Measurements from ENCODE around the gene PSKH1. TPM values are rescaled to one million over a fixed set of nuclear protein-coding genes. Genes with fewer than 3 reads are reported as not detected.

Gene PSKH1
- total and polyA plus RNA-seq, 9 of the 15 experiments (the other 6 are each of a cell fraction or from before 2014, with no cell fraction given): 0.96 to 20.9 (median 9.4) TPM

- TF ChIP-seq, protein P1, sequence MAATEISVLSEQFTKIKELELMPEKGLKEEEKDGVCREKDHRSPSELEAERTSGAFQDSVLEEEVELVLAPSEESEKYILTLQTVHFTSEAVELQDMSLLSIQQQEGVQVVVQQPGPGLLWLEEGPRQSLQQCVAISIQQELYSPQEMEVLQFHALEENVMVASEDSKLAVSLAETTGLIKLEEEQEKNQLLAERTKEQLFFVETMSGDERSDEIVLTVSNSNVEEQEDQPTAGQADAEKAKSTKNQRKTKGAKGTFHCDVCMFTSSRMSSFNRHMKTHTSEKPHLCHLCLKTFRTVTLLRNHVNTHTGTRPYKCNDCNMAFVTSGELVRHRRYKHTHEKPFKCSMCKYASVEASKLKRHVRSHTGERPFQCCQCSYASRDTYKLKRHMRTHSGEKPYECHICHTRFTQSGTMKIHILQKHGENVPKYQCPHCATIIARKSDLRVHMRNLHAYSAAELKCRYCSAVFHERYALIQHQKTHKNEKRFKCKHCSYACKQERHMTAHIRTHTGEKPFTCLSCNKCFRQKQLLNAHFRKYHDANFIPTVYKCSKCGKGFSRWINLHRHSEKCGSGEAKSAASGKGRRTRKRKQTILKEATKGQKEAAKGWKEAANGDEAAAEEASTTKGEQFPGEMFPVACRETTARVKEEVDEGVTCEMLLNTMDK (IDR thresholded peaks at IDR 0.05; ENCODE audit: borderline replicate concordance, insufficient read depth, low read depth, low read length, poor library complexity, severe bottlenecking): no peak
- TF ChIP-seq ZNF316 (IDR thresholded peaks at IDR 0.05): no peak
- TF ChIP-seq U2AF2 (optimal IDR thresholded peaks at IDR 0.05; ENCODE audit: low read depth, low read length): no peak
- TF ChIP-seq MCM7 (IDR thresholded peaks at IDR 0.05): no peak
- TF ChIP-seq POLR3G (IDR thresholded peaks at IDR 0.05; ENCODE audit: extremely low read depth, insufficient read length, insufficient replicate concordance): no peak
- TF ChIP-seq ETS2 (tag; IDR thresholded peaks at IDR 0.05; ENCODE audit: borderline replicate concordance, poor library complexity, severe bottlenecking): no peak
- TF ChIP-seq RBFOX2 (IDR thresholded peaks at IDR 0.05; ENCODE audit: low read depth, low read length): peak; percentile 94
- peak; percentile 45; the same call in 1 of the 2 replicates for TF ChIP-seq ZNF143 (CRISPR knock-in tag; IDR thresholded peaks at IDR 0.05)
- TF ChIP-seq GABPA (tag; conservative IDR thresholded peaks at IDR 0.05; ENCODE audit: low read depth): peak; percentile 94
- peak; percentile 58; the same call in 1 of the 2 replicates for TF ChIP-seq JUN (IDR thresholded peaks at IDR 0.05; ENCODE audit: borderline replicate concordance, low read depth, low read length)
- TF ChIP-seq JUN (CRISPR knock-in tag; IDR thresholded peaks at IDR 0.05; ENCODE audit: borderline replicate concordance): no peak
- no peak for TF ChIP-seq FOS (IDR thresholded peaks at IDR 0.05; ENCODE audit: extremely low read depth, insufficient read length)
- TF ChIP-seq ATF7 (IDR thresholded peaks at IDR 0.05): peak; percentile 75
- peak; percentile 93 for TF ChIP-seq RAD51 (IDR thresholded peaks at IDR 0.05; ENCODE audit: borderline replicate concordance, low read depth)
- TF ChIP-seq VEZF1 (CRISPR knock-in tag; IDR thresholded peaks at IDR 0.05): peak; percentile 66
Measured at GRCh38 chr16:67935402-67936123, 42.5 kb downstream of the PSKH1 start (continued).
